Hepatocyte (in vitro differentiated cells): ENCODE results near the gene BUD23. TPM values are rescaled to one million over a fixed set of nuclear protein-coding genes. Genes with fewer than 3 reads are reported as not detected.

ENCODE experiments used
- DNase-seq: peaks from one replicate; pipeline ENCODE4 v3.0.0-alpha.2; 2016; ENCODE audit warnings: low spot score
- H2AFZ ChIP-seq: fragments of 200-600 bp; sonication (generic); 2 replicates; pipeline ENCODE4 v1.6.0; 2016; ENCODE audit warnings: antibody characterized with exemption, mild to moderate bottlenecking
- H3K27ac ChIP-seq: fragments of 200-600 bp; sonication (generic); 2 replicates; pipeline ENCODE4 v1.5.1; 2016; ENCODE audit warnings: mild to moderate bottlenecking
- H3K27me3 ChIP-seq: fragments of 200-600 bp; sonication (generic); 2 replicates; pipeline ENCODE4 v1.6.1; 2016
- H3K36me3 ChIP-seq: fragments of 200-600 bp; sonication (generic); replicated peaks from 2 replicates; pipeline ENCODE4 v1.5.1; 2016; ENCODE audit warnings: low read depth; ENCODE audit not compliant: insufficient read depth
- H3K4me1 ChIP-seq: fragments of 200-600 bp; sonication (generic); 2 replicates; pipeline ENCODE4 v1.5.1; 2016; ENCODE audit warnings: mild to moderate bottlenecking, moderate library complexity; ENCODE audit not compliant: insufficient read depth
- H3K4me2 ChIP-seq: fragments of 200-600 bp; sonication (generic); 2 replicates; pipeline ENCODE4 v1.6.0; 2016
- H3K4me3 ChIP-seq: fragments of 200-600 bp; sonication (generic); 2 replicates; pipeline ENCODE4 v1.5.1; 2016; ENCODE audit warnings: mild to moderate bottlenecking
- H3K79me2 ChIP-seq: fragments of 200-600 bp; sonication (generic); 2 replicates; pipeline ENCODE4 v1.6.0; 2017; ENCODE audit warnings: mild to moderate bottlenecking
- H3K9me2 ChIP-seq: fragments of 200-600 bp; sonication (generic); replicated peaks from 2 replicates; pipeline ENCODE4 v1.6.0; 2017; ENCODE audit warnings: mild to moderate bottlenecking; ENCODE audit not compliant: insufficient read depth
- H3K9me3 ChIP-seq: fragments of 200-600 bp; sonication (generic); 2 replicates; pipeline ENCODE4 v1.5.1; 2016; ENCODE audit warnings: low read depth, mild to moderate bottlenecking
- H4K20me1 ChIP-seq: fragments of 200-600 bp; sonication (generic); 2 replicates; pipeline ENCODE4 v1.6.0; 2016; ENCODE audit warnings: mild to moderate bottlenecking; ENCODE audit not compliant: insufficient read depth, poor library complexity, severe bottlenecking
- CTCF ChIP-seq: fragments of 200-600 bp; sonication (generic); IDR thresholded peaks from 2 replicates; pipeline ENCODE4 v1.5.1; 2016; ENCODE audit warnings: antibody characterized with exemption, mild to moderate bottlenecking; ENCODE audit not compliant: poor library complexity
- EZH2 ChIP-seq: fragments of 200-600 bp; sonication (generic); IDR thresholded peaks from 2 replicates; pipeline ENCODE4 v1.6.1; 2016; ENCODE audit warnings: antibody characterized with exemption, mild to moderate bottlenecking, borderline replicate concordance
- EZH2phosphoT487 ChIP-seq: fragments of 200-600 bp; sonication (generic); IDR thresholded peaks from one replicate; pipeline ENCODE4 v1.6.1; 2018; ENCODE audit warnings: antibody characterized with exemption, mild to moderate bottlenecking, low read depth, moderate library complexity; ENCODE audit not compliant: unreplicated experiment, severe bottlenecking
- WGBS: methylation state at CpG from one replicate; pipeline ENCODE4 v1.1.6; 2016; ENCODE audit warnings: low lambda C conversion rate; ENCODE audit errors: missing lambda C conversion rate; 5-methylcytosine and 5-hydroxymethylcytosine counted together
- polyA plus RNA-seq: library from polyadenylated mRNA; unstranded; fragments of >200 nt; fragmentation: Nextera tagmentation; extraction: Ambion mirVana; gene quantifications from 2 replicates; pipeline ENCODE4 v1.2.1, GENCODE V29; 2016
- total RNA-seq: library from RNA; depleted of rRNA; stranded (reverse); fragments of >200 nt; gene quantifications from 2 replicates; pipeline ENCODE4 v1.2.3, GENCODE V29; 2014

BUD23 gene
- total and polyA plus RNA-seq, 2 experiments from 2014 or later: 35.9 to 112 TPM

GRCh38 chr7:73679709-73680108 is 3.7 kb upstream of the BUD23 start:
- no peak for DNase-seq
- Histone ChIP-seq H3K4me2 (no peak overlapping the region), H3K4me3 (no peak overlapping the region), H3K9me3 (no peaks in the 10 kb centered on the region), H3K27ac (no peak overlapping the region), H3K4me1 (peaks cover 17% of the 10 kb centered on the region), H3K79me2 (peaks cover 51% of the 10 kb centered on the region), H2AFZ (no peak overlapping the region), H3K9me2 (no peaks in the 10 kb centered on the region), H3K36me3 (no peaks in the 10 kb centered on the region), H4K20me1 (peaks cover 5% of the 10 kb centered on the region), H3K27me3 (no peaks in the 10 kb centered on the region)
- no peak for TF ChIP-seq EZH2
- no peak for TF ChIP-seq CTCF
- TF ChIP-seq EZH2phosphoT487: no peak
- WGBS: 89% methylated on average over 2 of the region's 2 CpGs

- Histone ChIP-seq H3K9me2 (no peaks in the 10 kb centered on the region), H3K27me3 (no peaks in the 10 kb centered on the region), H3K4me2 (peak overlapping the region; percentile 97), H3K9me3 (no peaks in the 10 kb centered on the region), H3K4me1 (peaks cover 17% of the 10 kb centered on the region), H3K79me2 (peaks cover 59% of the 10 kb centered on the region), H4K20me1 (peaks cover 5% of the 10 kb centered on the region), H3K4me3 (no peak overlapping the region), H3K27ac (no peak overlapping the region), H2AFZ (no peak overlapping the region), H3K36me3 (no peaks in the 10 kb centered on the region)
- TF ChIP-seq EZH2 (no peak), EZH2phosphoT487 (no peak), CTCF (no peak)
- DNase-seq: no peak
- 90% methylated on average over 7 of the region's 7 CpGs for WGBS
Measured at GRCh38 chr7:73680501-73680900, 2.9 kb upstream of the BUD23 start.

- peak overlapping the region; percentile 97 for H3K4me2 ChIP-seq
- no peak for TF ChIP-seq CTCF
- no peak for TF ChIP-seq EZH2
- no peak for TF ChIP-seq EZH2phosphoT487
- peaks cover 5% of the 10 kb centered on the region for H4K20me1 ChIP-seq
- 78% methylated on average over 8 of the region's 8 CpGs for WGBS
- no peak overlapping the region for H3K4me3 ChIP-seq
- H3K9me3 ChIP-seq: no peaks in the 10 kb centered on the region
- H3K27ac ChIP-seq: no peak overlapping the region
- H3K79me2 ChIP-seq: peaks cover 64% of the 10 kb centered on the region
- H3K4me1 ChIP-seq: peaks cover 17% of the 10 kb centered on the region
- H3K36me3 ChIP-seq: no peaks in the 10 kb centered on the region
- no peaks in the 10 kb centered on the region for H3K27me3 ChIP-seq
- no peak overlapping the region for H2AFZ ChIP-seq
- DNase-seq: no peak
- no peaks in the 10 kb centered on the region for H3K9me2 ChIP-seq
Measured at GRCh38 chr7:73681031-73681430, 2.4 kb upstream of the BUD23 start.

GRCh38 chr7:73682745-73683055 is 697 bp upstream of the BUD23 start:
- no peak for DNase-seq
- H3K27me3 ChIP-seq: no peaks in the 10 kb centered on the region
- no peak for TF ChIP-seq CTCF
- TF ChIP-seq EZH2phosphoT487: no peak
- TF ChIP-seq EZH2: no peak
- peak overlapping the region; percentile 97 for H3K4me2 ChIP-seq
- H4K20me1 ChIP-seq: peaks cover 5% of the 10 kb centered on the region
- no peaks in the 10 kb centered on the region for H3K36me3 ChIP-seq
- H3K27ac ChIP-seq: peak overlapping the region; percentile 93
- peak overlapping the region; percentile 91 for H2AFZ ChIP-seq
- H3K79me2 ChIP-seq: peaks cover 69% of the 10 kb centered on the region
- H3K9me2 ChIP-seq: no peaks in the 10 kb centered on the region
- no peaks in the 10 kb centered on the region for H3K9me3 ChIP-seq
- WGBS: 1% methylated on average over 33 of the region's 33 CpGs
- peak overlapping the region; percentile 82 for H3K4me3 ChIP-seq
- peaks cover 17% of the 10 kb centered on the region for H3K4me1 ChIP-seq
